ENCODE measurements around the gene C14orf119.
A peak's percentile ranks its signal among the peaks of the same experiment; 100 is the strongest.

The C14orf119 gene

DNA sequence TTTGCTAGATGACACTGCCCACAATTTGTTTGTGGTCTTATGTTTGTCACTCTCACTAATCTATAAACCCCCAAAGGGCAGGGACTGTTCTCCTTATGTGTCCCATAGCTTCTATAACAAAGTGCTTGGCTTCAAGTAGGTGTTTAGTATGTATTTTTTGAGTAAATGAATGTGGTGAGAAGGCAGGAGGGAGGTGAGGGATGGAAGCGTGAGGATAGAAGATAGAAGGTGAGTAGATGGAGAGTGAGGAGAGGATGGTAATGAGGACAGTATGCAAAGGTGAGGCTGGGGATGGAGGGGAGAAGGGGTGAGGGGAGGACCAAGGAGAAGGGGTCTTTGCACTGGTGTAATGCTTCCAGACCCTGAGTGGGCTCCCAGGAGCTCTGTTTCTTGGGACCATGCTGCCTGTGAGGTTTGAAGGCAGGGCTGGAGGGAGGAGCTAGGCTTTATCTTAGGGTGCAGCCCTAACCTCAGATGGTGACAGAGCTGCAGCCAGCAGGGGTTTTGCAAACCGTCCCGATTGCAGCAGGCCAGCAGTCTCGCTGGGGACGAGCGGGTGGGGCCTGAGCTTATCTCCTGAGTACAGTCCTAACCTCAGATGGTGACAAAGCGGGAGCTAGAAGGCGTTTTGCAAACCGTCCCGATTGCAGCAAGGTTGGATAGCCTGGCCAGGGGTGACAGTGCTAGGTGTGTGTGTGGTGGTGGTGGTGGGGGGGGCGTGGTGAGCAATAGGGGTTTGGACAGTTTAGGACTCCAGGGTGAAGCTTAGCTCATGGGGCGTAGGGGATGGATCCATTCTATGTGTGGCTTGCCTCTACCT, 17.3 kb downstream of the C14orf119 start:
- no peak for DNase-seq

DNA sequence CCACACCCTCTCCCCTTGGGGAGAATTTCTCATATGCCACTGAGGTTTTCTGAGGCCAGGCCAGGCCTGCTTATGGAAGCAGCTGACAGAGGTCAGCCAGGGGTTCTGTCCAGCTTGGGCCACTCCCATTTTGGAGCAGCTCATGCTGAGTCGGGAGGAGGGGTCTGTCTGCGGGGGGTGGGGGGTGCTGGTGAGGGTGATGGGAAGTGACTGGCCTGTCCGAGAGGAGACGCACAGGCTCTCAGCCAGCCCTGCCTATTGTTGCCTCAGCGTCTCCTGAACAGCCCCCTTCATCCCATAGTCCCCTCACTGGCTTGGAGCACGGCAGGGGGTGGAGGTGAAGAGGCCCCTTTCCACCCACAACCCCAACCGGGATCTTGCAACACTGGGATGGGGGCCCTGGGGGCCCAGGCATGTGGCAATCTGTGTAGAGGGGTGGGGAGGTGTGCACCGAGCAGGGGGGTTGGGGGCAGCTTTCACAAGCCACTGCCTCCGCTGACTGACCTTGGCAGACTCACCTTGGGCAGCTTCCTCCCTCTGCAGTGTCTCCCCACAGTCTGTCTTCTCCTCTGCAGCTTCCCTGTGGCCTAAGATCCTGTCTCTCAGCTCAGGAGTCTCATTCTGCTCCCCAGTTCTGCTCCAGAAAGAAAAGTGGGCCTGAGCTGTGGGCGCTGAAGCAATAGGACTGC, 18.3 kb downstream of the C14orf119 start:
- no peak for DNase-seq

DNA sequence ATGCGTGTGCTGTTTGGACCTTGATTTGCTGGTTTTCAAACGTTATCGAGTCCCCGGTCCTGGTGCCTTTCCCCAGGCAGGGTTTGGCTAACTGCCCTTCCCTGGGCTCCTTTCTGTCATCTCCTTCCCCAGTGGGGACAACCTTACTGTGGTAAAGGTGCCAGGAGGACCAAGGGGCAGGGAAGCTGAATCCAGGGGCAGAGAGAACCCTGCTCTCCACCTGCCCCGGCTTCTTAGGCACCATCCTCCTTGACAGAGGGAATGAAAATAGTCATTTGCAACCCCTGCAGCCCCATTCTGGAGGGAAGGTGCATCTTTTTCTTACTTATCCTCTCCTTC, 18.8 kb downstream of the C14orf119 start:
- no peak for DNase-seq

DNA sequence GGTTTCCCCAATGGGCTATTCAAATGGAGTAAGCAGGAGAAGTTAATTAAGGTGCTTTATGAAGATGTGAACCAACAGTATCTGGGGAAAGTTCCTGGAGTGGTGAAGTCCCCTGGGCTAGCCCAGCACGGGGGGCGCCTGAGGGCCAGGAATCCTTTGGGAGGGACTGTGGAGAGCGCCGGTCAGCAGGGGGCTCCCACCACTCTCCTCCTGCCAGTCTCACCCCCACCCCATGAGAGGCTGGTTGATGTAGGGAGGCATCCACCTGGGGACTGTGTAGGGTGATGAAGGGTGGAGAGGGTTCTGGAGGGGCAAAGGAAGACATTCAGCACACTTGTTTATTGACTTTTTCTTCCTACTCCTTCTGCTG, 19.3 kb downstream of the C14orf119 start:
- no peak for DNase-seq

DNA sequence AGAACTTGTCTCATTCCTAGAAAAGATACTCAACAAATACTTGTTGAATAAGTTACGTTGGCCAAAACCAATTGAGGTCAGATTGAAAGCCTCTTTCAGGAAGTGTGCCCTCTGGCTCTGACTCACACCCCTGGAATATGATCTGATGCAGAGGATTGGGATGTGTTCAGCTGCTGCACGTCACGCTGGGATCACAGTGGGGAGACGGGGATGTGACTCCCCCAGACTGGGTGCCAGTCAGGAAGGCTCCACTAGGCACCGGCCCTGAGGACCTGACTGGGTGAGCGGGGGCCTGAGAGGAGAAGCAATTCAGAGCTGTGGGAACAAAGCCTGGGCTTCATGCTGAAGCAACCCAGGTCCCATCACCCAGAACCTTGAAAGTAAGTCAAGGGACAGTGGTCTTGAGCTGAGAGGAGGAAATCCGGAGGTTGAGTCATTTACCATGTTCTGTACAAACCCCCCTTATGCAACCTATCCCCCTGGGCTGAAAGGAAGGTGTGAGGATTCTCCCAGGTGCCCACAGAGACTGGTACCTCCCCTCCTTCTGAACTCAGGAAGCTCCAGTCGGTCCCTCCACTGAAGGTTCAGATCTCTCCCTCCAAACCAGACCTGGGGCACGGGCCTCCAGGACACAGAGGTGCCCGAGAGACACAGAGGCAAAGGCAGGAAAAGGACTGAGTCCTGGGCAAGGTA, 19.9 kb downstream of the C14orf119 start:
- DNase-seq = no peak

DNA sequence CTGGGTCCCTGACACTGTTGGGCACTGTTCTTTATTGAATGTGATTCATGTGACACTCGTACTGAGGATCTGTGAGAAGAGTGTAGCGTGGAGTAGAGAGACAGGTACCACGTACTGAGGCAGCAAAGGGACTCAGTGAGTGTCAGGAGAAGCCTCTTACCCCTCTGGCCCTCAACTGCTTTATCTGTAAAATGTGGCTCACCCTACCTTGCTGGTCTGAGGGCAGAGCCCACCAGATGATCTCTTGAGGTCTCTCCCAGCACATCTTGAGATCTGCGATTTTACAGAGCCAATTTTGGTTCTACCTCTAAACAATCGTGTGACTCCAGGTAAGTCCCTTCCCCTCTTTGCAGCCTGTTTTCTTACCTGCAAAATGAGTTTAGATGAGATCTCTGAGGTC, 20.6 kb downstream of the C14orf119 start:
- DNase-seq = no peak

DNA sequence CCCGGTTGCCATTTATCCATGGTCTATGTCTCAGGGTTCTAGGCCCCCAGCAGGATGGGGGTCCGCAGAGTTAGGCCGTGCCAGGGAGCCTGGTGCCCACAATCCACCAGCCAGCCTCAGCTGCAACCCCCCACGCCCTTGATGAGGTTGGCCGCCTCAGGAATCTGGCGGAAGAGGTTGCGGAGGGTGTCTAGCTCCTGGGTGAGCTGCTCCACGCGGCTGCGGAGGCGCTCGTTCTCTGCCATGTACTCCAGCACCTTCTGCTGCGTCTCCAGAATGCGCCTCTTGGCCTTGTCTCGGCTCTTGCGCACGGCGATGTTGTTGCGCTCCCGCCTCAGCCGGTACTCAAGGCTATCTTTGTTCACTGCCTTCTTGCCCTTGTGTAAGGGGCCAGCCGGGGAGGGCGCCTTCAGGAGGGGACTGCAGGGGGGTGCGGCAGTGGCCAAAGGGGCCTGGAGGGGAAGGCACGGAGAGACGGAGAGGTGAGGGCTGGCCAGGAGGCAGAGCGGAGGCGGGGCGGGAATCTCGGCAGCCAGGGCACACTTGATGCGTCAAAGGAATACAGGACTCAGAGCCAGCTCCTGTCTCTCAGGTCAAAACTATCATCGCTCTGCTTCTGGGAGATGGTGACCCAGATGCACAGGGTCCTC, 22.2 kb downstream of the C14orf119 start:
- DNase-seq = no peak

DNA sequence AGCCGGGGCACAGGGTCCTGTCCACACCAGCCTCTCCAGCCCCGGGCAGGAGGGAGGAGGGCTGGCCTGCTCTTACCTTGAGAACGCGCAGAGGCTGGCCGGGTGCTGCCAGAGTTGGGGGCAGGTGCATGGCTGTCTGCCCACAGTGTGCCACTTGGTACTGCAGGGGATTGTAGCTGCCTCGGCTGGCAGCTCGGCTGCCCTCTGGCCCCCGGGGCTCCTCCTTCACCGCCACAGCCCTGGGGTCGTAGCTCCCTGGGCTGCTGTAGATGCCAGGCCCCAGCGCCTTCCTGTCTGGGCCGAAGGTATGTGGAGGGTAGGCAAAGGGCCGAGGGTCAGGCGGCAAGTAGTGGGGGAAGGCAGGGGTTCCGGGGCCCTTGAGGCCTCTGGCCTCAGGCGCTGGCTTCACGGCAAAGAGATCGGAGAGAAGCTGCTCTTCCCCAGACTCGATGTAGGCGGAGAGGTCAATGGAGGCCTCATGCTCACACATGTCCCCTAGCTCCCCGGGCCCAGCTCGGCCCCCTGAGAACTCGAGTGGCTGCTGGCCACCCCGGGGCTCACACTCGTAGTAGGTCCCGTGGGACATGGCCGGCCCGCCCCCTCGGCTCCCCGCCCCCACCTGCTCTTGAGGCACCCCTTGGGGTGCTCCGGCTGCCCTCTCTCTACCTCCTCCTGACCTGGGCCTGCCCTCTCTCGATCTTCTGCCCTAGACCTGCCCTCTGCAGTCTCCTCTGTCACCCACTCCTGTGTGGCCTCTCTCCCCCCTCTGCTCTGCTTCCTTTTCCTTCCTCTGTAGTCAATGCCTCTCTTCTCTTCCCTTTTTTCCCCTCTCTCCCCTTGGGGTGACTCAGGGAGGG, 23.4 kb downstream of the C14orf119 start, which contains the start of gene CEBPE:
CEBPE (minus strand) TSS at position 750 of the 857 bp plus-strand sequence; CDS start at position 586, 164 bp downstream.
- DNase-seq = no peak

DNA sequence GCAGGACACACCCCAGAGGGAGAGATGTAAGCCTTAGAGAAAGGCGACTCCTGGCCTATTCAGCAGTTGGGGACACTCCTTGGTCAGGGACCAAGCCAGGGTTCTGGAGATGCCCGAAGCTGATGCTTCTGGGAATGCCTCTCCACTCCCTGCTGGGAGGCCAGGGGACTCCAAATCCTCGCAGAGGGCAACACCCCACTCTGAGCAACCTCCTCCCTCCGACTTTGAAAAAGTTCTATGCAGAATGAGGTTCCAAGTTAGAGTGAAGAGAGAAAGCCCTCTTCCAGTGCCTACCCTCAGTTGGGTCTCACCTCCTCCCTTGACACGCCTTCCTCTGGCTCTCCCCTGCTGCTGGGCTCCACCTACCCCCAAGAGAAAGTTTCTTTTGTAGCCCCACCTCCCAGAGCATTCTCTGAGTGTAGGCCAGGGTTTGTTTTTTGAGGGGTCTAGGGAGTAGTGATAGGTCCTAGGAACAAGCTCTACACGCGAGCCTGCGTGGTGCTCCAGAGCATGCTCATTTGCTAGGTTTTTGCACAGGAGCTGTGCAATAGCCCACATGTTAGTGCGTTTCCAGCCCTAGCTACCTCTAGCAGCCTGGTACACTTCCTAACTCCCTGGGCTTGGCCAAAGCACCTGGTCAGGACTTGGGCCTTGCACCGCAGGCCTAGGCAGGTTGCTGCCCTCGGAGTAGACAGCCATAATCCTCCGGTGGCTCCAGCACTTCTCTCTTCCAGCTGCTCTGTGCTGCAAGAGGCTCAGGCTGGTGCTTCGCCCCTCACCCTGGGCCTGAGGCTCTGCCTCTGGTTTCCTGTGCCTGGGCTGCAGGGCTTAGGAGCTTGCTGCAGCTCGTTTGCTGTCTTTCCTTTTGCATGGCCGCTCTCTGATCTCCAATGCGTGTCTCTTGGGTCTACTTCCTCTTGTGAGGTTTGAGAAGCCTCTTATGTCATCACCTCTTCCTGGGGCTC, 24.3 kb downstream of the C14orf119 start:
- no peak for DNase-seq

DNA sequence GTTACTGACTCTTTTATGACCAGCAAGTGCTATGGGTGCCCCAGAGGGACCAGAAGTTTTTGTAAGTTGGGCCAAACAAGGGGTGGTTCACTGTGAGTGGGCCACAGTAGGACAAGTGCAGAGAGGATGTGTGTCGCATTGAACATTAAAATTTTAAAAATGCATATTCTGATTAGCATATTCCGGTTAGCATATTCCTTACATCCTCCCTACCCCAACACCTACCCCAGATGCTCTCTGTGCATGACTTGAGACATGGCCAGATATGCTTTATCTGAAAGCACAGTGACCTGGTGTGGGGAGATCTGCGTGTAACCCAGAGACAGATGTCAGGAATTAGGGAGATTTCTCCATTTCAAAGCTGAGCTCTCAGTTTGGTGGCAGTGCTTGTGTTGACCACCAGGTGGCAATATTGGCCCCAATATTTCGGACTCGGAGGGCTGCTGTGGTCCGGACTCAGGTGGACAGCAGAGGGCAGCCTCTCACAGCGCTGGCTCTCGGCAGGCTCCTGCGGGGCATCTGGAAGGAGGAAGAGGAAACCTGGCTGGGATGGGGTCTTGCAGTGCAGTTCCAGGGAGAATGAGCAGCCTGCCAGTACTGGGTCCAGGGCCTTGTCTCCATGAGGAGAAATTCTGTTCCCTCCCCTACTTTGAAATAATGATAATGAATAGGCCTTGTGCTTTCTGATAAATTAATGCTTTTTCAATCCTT, 25.4 kb downstream of the C14orf119 start:
- DNase-seq = peak; percentile 81

DNA sequence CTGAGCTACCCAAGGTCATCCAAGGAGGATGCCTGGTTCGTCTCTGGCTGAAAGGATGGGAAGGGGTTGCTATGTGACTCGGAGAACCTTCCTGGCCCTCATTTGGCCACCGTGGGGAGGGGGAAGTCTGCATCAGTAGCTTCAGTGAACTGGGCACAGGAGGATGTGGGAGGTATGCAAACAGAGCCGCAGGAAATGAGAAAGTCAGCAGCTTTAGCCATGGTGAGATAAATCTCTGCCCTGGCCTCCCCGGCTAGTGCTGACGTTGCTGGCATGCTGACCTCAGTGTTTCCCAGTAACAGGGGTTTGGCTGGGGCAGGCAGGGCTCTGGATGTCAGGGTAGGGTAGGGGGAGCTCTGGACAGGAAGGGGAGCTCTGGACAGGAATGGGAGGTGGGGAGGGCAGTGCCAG, 26.1 kb downstream of the C14orf119 start:
- no peak for DNase-seq

DNA sequence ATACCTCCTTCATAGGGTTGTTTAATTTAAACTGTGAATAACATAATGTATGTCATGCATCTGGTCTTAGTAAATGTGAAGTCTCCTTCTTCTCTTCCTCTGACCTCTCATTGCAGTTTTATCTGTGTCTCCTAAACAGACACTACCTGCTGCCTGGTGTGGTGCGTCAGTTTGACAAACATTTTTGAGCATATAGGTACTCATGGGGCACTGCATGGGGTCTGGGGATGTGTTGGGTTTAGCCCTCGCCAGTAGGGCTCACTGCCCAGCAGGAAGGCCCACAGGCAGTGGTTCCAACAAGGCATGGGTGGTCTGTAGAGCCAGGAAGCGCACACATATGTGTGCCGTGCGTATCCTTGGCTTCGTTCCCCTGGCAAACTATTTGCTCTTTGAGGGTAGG, 26.8 kb downstream of the C14orf119 start:
- no peak for DNase-seq

DNA sequence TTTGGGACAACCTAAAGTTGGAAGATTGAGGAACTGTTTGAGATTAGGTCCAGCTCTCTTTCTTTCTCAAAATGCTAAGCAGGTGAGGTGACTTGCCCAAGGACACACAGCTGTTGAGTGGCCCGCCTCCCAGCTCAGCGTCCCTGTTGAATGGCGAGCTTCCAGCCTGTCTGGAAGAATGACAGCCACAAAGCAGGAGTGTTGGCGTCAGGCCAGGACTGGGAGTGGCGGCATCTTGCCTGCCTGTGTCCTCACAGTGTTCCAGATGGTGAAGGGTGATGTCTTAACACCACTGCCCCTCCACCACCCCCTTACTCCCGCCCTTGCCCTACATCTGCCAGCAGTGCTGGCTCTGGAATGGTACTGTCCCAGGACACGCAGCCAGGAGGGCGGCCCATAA, 28.1 kb downstream of the C14orf119 start:
- peak; percentile 10 for DNase-seq

DNA sequence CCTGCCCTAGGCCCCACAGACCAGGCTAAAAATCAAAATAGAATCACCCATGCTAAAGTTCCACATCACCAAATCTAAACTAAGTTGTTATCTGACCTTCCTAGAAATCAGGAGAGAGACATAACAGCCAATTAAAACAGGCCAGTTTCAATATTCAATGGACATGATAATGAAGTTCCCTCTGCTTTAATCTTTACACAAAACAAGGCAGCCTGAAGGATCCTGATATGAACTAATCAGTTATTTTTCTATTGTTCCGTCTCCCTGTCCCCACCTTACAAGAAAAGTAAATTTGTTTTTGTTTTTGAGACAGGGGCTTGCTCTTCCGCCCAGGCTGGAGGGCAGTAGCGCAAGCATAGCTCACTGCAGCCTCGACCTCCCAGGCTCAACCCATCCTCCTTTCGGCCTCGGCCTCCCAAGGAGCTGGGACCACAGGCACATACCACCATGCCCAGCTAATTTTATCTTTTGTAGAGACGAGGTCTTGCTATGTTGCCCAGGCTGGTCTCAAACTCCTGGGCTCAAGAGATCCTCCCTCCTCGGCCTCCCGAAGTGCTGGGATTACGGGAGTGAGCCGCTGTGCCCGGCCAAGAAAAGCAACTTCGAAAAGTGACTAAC, 29.1 kb downstream of the C14orf119 start:
- DNase-seq = no peak

DNA sequence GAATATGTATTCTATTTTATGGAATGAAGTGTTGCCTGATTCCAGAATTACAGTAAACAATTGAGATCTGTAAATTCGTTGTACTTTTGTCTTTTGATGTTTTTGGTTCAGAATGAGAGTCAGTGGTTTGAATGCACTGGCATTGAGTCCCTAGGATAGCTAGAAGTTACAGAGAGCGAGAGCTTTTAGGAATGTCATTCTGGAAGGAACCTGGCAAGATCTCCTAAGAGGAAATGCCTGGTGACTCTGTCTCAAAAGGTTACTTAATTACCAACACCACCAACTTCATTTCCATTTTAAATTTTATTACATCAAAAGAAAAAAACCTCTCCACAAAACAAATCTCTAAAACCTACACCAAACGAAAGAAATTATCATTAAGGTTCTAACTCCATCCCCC, 29.7 kb downstream of the C14orf119 start:
- no peak for DNase-seq

DNA sequence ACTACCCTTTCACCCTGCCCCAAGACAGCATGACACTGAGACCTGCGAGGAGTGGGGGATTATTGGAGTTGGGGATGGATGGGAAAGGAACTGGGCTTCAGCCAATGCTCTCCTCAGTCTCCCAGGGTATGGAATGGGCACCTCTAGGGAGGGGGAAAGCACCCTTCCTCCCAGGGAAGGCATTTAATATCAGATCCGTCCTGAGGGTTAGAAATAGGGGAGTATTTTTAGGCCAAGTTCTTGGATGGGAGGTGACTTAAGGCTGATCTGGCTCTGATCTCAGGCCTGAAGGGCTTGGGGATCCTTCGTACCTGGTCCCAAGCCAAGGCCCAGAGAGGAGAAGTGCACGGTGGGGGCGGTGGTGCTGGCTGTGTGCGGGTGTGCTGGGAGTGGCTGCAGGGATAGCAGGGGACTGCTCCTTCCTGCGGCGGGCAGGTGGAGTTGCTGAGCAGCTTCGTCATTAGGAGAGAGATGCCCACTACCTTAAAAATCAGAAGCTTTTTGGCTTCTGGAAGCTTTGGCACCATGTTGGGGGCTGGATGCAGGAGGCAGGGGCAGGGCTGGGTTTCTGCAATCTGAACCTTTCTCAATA, 30.7 kb downstream of the C14orf119 start:
- DNase-seq = no peak

DNA sequence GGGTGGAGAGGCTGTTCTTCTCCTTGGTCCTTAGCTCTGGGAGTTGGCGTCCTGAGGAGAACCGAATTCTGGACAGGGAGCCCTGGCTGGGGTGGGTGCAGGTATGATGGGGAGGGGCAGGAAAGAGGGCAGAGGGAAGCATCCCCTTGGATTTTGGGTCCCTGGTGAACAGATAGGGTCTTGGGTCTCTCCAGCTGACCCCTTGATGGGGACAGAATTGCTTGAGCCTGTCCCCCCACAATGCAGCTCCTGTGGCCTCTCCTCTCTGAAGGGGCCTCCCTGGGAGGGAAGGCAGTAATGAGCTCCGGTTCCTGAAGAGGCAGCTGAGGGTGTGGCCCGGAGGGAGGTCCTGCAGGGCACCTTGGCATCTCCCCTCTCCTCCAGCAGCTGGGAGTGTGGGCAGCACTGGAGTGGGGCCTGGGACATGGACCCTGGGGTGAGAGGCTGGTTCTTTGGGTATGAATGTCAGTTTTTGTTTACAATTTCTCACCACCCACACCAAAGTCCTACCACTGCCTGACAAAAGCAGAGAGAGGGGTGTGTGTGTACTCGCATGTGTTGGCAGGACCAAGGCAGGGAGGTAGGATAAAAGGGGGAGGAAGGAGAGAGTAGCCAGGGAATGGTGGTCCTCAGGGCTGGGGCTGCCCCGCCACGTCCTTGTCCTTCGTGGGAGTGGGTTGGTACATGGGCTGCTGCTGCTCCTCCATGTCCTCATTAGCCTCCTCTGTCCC, 31.4 kb downstream of the C14orf119 start:
- DNase-seq = no peak

DNA sequence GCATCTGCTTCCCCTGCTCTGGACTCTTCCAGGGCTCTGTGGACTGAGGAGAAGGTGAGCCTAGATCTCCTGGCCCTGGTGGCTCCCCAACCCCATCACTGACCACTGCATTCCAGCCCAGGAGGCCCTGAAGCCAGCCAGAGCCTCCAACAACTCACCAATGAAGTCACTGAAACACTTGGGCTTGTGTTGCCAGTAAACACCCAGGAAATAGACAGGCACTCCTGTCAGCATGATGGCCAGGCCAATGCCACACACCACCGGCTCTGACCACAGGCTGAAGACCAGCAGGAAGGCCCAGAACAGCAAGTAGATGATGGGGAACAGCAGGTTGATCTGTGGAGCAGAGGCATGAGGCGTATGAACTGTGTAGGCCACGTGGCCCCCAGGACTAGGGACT, 32.6 kb downstream of the C14orf119 start:
- DNase-seq = no peak
